GM12878 (cell line): ENCODE data around the gene RAB24. TPM values are rescaled to one million over a fixed set of nuclear protein-coding genes. Genes with fewer than 3 reads are reported as not detected.

Experiments used
- PML ChIP-seq: IDR thresholded peaks from 2 replicates; pipeline ENCODE4 v1.6.1; 2012; ENCODE audit warnings: low read length, inconsistent platforms
- polyA plus RNA-seq, 11 experiments: library from polyadenylated mRNA; depleted of rRNA in 4 of 11; unstranded in 6 of 11; stranded (reverse) in 5 of 11; fragments of >200 nt; fragmentation: Nextera tagmentation in 4 of 11; fragmentation: Illumina TruSeq in 1 of 11; extraction: Ambion mirVana in 4 of 11; extraction: Trizol in 1 of 11; gene quantifications; 1 replicate in 1 of 11; 2 replicates in 10 of 11; pipeline versions ENCODE4 v1.2.1 to v1.2.3, GENCODE V29; 2011 to 2016; ENCODE audit warnings: inconsistent platforms in 2 of 11, missing spikeins in 2 of 11, low read depth in 1 of 11
- total RNA-seq, 4 experiments: library from RNA; depleted of rRNA in 3 of 4; stranded (reverse); fragments of >200 nt in 3 of 4; fragmentation: Illumina TruSeq in 1 of 4; extraction: Trizol in 1 of 4; gene quantifications; 2 replicates each; pipeline versions ENCODE4 v1.2.1 to v1.2.3, GENCODE V29; 2013 to 2021

RAB24 gene
- total and polyA plus RNA-seq, 10 of the 15 experiments (the other 5 are each of a cell fraction or from before 2014, with no cell fraction given): 8.0 to 44.4 (median 24.4) TPM

GRCh38 chr5:177253252-177253651 is 50.3 kb downstream of the RAB24 start (continued):
- TF ChIP-seq PML: no peak

Other genes with a start within 250 kb of the RAB24 start
Only the 7 nearest of the 15 such genes appear.
- gene PRELID1, start 80 bp upstream of the RAB24 start, total RNA-seq (2014; rRNA removed): 190 and 251 TPM in 2 replicates
- 221 and 242 TPM in 2 replicates for gene PRELID1, start 80 bp upstream of the RAB24 start, total RNA-seq (2014; rRNA removed; fragmentation: Illumina TruSeq; extraction: Trizol)
- gene PRELID1, start 80 bp upstream of the RAB24 start, total RNA-seq (2021): 259 and 261 TPM in 2 replicates
- gene PRELID1, start 80 bp upstream of the RAB24 start, polyA plus RNA-seq (2011; rRNA removed): 171 and 256 TPM in 2 replicates
- 157 and 248 TPM in 2 replicates for gene PRELID1, start 80 bp upstream of the RAB24 start, polyA plus RNA-seq (2014; fragmentation: Illumina TruSeq; extraction: Trizol)
- 100 to 1,000 TPM in 1 of 2 experiments, 10 to 100 TPM in 1; 30.9 to 106 TPM for gene PRELID1, start 80 bp upstream of the RAB24 start, polyA plus RNA-seq (2014; fragmentation: Nextera tagmentation; extraction: Ambion mirVana)
- 414 and 449 TPM in 2 replicates for gene PRELID1, start 80 bp upstream of the RAB24 start, polyA plus RNA-seq (2014; rRNA removed)
- gene PRELID1, start 80 bp upstream of the RAB24 start, polyA plus RNA-seq (2016; fragmentation: Nextera tagmentation; extraction: Ambion mirVana): 100 to 1,000 TPM; 529 to 584 TPM
- gene MXD3, start 8.2 kb upstream of the RAB24 start, total RNA-seq (2014; rRNA removed): 26.9 and 27.4 TPM in 2 replicates
- 3.5 and 3.8 TPM in 2 replicates for gene MXD3, start 8.2 kb upstream of the RAB24 start, total RNA-seq (2014; rRNA removed; fragmentation: Illumina TruSeq; extraction: Trizol)
- gene MXD3, start 8.2 kb upstream of the RAB24 start, total RNA-seq (2021): 20.5 and 26.7 TPM in 2 replicates
- 4.1 and 13.3 TPM in 2 replicates for gene MXD3, start 8.2 kb upstream of the RAB24 start, polyA plus RNA-seq (2011; rRNA removed)
- 0.79 and 1.7 TPM in 2 replicates for gene MXD3, start 8.2 kb upstream of the RAB24 start, polyA plus RNA-seq (2014; fragmentation: Illumina TruSeq; extraction: Trizol)
- gene MXD3, start 8.2 kb upstream of the RAB24 start, polyA plus RNA-seq (2014; fragmentation: Nextera tagmentation; extraction: Ambion mirVana): under 1 TPM; 0.24 to 0.93 TPM
- 29.8 and 36.2 TPM in 2 replicates for gene MXD3, start 8.2 kb upstream of the RAB24 start, polyA plus RNA-seq (2014; rRNA removed)
- 10 to 100 TPM; 13.7 to 15.5 TPM for gene MXD3, start 8.2 kb upstream of the RAB24 start, polyA plus RNA-seq (2016; fragmentation: Nextera tagmentation; extraction: Ambion mirVana)
- 184 and 207 TPM in 2 replicates for gene LMAN2, start 47.9 kb upstream of the RAB24 start, total RNA-seq (2014; rRNA removed)
- gene LMAN2, start 47.9 kb upstream of the RAB24 start, total RNA-seq (2014; rRNA removed; fragmentation: Illumina TruSeq; extraction: Trizol): 98.9 and 112 TPM in 2 replicates
- 117 and 121 TPM in 2 replicates for gene LMAN2, start 47.9 kb upstream of the RAB24 start, total RNA-seq (2021)
- 55.9 and 104 TPM in 2 replicates for gene LMAN2, start 47.9 kb upstream of the RAB24 start, polyA plus RNA-seq (2011; rRNA removed)
- gene LMAN2, start 47.9 kb upstream of the RAB24 start, polyA plus RNA-seq (2014; fragmentation: Illumina TruSeq; extraction: Trizol): 84.1 and 178 TPM in 2 replicates
- 10 to 100 TPM in 1 of 2 experiments, 1 to 10 TPM in 1; 2.4 to 11.4 TPM for gene LMAN2, start 47.9 kb upstream of the RAB24 start, polyA plus RNA-seq (2014; fragmentation: Nextera tagmentation; extraction: Ambion mirVana)
- 179 and 230 TPM in 2 replicates for gene LMAN2, start 47.9 kb upstream of the RAB24 start, polyA plus RNA-seq (2014; rRNA removed)
- gene LMAN2, start 47.9 kb upstream of the RAB24 start, polyA plus RNA-seq (2016; fragmentation: Nextera tagmentation; extraction: Ambion mirVana): 100 to 1,000 TPM; 252 to 264 TPM
- gene RGS14, start 54.2 kb upstream of the RAB24 start, total RNA-seq (2014; rRNA removed): 56.5 and 68.1 TPM in 2 replicates
- gene RGS14, start 54.2 kb upstream of the RAB24 start, total RNA-seq (2014; rRNA removed; fragmentation: Illumina TruSeq; extraction: Trizol): 25.1 and 30.4 TPM in 2 replicates
- 65.6 and 72.9 TPM in 2 replicates for gene RGS14, start 54.2 kb upstream of the RAB24 start, total RNA-seq (2021)
- 28.8 and 57.1 TPM in 2 replicates for gene RGS14, start 54.2 kb upstream of the RAB24 start, polyA plus RNA-seq (2011; rRNA removed)
- 4.4 and 35.8 TPM in 2 replicates for gene RGS14, start 54.2 kb upstream of the RAB24 start, polyA plus RNA-seq (2014; fragmentation: Illumina TruSeq; extraction: Trizol)
- gene RGS14, start 54.2 kb upstream of the RAB24 start, polyA plus RNA-seq (2014; fragmentation: Nextera tagmentation; extraction: Ambion mirVana): 1 to 10 TPM in 1 of 2 experiments, under 1 TPM in 1; 0.19 to 1.3 TPM
- 88.7 and 91.9 TPM in 2 replicates for gene RGS14, start 54.2 kb upstream of the RAB24 start, polyA plus RNA-seq (2014; rRNA removed)
- gene RGS14, start 54.2 kb upstream of the RAB24 start, polyA plus RNA-seq (2016; fragmentation: Nextera tagmentation; extraction: Ambion mirVana): 10 to 100 TPM; 53.6 to 56.0 TPM
- gene SLC34A1, start 80.7 kb upstream of the RAB24 start, total RNA-seq (2014; rRNA removed): 0.05 and 0.11 TPM in 2 replicates
- 0.04 and 0.09 TPM in 2 replicates for gene SLC34A1, start 80.7 kb upstream of the RAB24 start, total RNA-seq (2014; rRNA removed; fragmentation: Illumina TruSeq; extraction: Trizol)
- gene SLC34A1, start 80.7 kb upstream of the RAB24 start, total RNA-seq (2021): 0.05 and 0.10 TPM in 2 replicates
- 0.14 TPM in 2 replicates for gene SLC34A1, start 80.7 kb upstream of the RAB24 start, polyA plus RNA-seq (2011; rRNA removed)
- gene SLC34A1, start 80.7 kb upstream of the RAB24 start, polyA plus RNA-seq (2014; fragmentation: Illumina TruSeq; extraction: Trizol): 0.03 TPM in 1 of 2 replicates, not detected in the other
- not detected for gene SLC34A1, start 80.7 kb upstream of the RAB24 start, polyA plus RNA-seq (2014; fragmentation: Nextera tagmentation; extraction: Ambion mirVana)
- 0.05 and 0.09 TPM in 2 replicates for gene SLC34A1, start 80.7 kb upstream of the RAB24 start, polyA plus RNA-seq (2014; rRNA removed)
- gene SLC34A1, start 80.7 kb upstream of the RAB24 start, polyA plus RNA-seq (2016; fragmentation: Nextera tagmentation; extraction: Ambion mirVana): under 1 TPM; 0.07 to 0.09 TPM
- not detected in 2 replicates for gene PFN3, start 96.9 kb upstream of the RAB24 start, total RNA-seq (2014; rRNA removed)
- gene PFN3, start 96.9 kb upstream of the RAB24 start, total RNA-seq (2014; rRNA removed; fragmentation: Illumina TruSeq; extraction: Trizol): not detected in 2 replicates
- gene PFN3, start 96.9 kb upstream of the RAB24 start, total RNA-seq (2021): not detected in 2 replicates
- gene PFN3, start 96.9 kb upstream of the RAB24 start, polyA plus RNA-seq (2011; rRNA removed): not detected in 2 replicates
- gene PFN3, start 96.9 kb upstream of the RAB24 start, polyA plus RNA-seq (2014; fragmentation: Illumina TruSeq; extraction: Trizol): not detected in 2 replicates
- not detected for gene PFN3, start 96.9 kb upstream of the RAB24 start, polyA plus RNA-seq (2014; fragmentation: Nextera tagmentation; extraction: Ambion mirVana)
- gene PFN3, start 96.9 kb upstream of the RAB24 start, polyA plus RNA-seq (2014; rRNA removed): not detected in 2 replicates
- not detected for gene PFN3, start 96.9 kb upstream of the RAB24 start, polyA plus RNA-seq (2016; fragmentation: Nextera tagmentation; extraction: Ambion mirVana)
- gene F12, start 105.8 kb upstream of the RAB24 start, total RNA-seq (2014; rRNA removed): 6.9 and 7.1 TPM in 2 replicates
- 0.49 and 0.74 TPM in 2 replicates for gene F12, start 105.8 kb upstream of the RAB24 start, total RNA-seq (2014; rRNA removed; fragmentation: Illumina TruSeq; extraction: Trizol)
- 5.8 and 7.1 TPM in 2 replicates for gene F12, start 105.8 kb upstream of the RAB24 start, total RNA-seq (2021)
- 2.3 and 5.2 TPM in 2 replicates for gene F12, start 105.8 kb upstream of the RAB24 start, polyA plus RNA-seq (2011; rRNA removed)
- 0.25 and 0.82 TPM in 2 replicates for gene F12, start 105.8 kb upstream of the RAB24 start, polyA plus RNA-seq (2014; fragmentation: Illumina TruSeq; extraction: Trizol)
- under 1 TPM; 0.50 to 0.82 TPM for gene F12, start 105.8 kb upstream of the RAB24 start, polyA plus RNA-seq (2014; fragmentation: Nextera tagmentation; extraction: Ambion mirVana)
- 5.9 and 9.9 TPM in 2 replicates for gene F12, start 105.8 kb upstream of the RAB24 start, polyA plus RNA-seq (2014; rRNA removed)
- gene F12, start 105.8 kb upstream of the RAB24 start, polyA plus RNA-seq (2016; fragmentation: Nextera tagmentation; extraction: Ambion mirVana): 10 to 100 TPM in 1 of 2 experiments, 1 to 10 TPM in 1; 9.7 to 11.3 TPM